HCT116 (cell line): ENCODE data around the gene BPIFB6. TPM values are rescaled to one million over a fixed set of nuclear protein-coding genes. Genes with fewer than 3 reads are reported as not detected.

ENCODE experiments used
- ATAC-seq: fragments of 200-7000 bp; cut with Tn5 transposase; 2 replicates; pipeline ENCODE4 v1.9.1; 2020; ENCODE audit warnings: mild to moderate bottlenecking, moderate library complexity
- BruUV-seq: library from RNA; stranded (reverse); fragments of 400-500 nt; replicated peaks from 2 replicates; lab custom pipeline; 2021; lab: Mats Ljungman, UMichigan
- CTCF ChIA-PET: fragments of 300-600 bp; sonication (Branson Sonifier 250); formaldehyde crosslinking; loops from one replicate; lab custom pipeline; 2021; ENCODE audit warnings: antibody characterized with exemption; lab: Charles Lee
- POLR2A ChIA-PET: fragments of 300-600, 350-600 bp; sonication (Branson Sonifier 250); formaldehyde crosslinking; loops from one replicate; lab custom pipeline; 2021; ENCODE audit warnings: antibody characterized with exemption; lab: Charles Lee
- RAD21 ChIA-PET, 2 experiments: fragments of 300-600 bp; sonication (Branson Sonifier 250); formaldehyde crosslinking; loops; one replicate each; lab custom pipeline; 2023; ENCODE audit warnings: low total read pairs in 2 of 2; ENCODE audit not compliant: uncharacterized antibody in 2 of 2, unreplicated experiment in 2 of 2, low non-redundant PET in 1 of 2; lab: Charles Lee
- DNase-seq: peaks from one replicate; pipeline ENCODE4 v3.0.0-alpha.2; 2010; ENCODE audit warnings: low read depth, low spot score
- H2AFZ ChIP-seq: fragments of 200-600 bp; shearing (Covaris generic), sonication (generic); 2 replicates; pipeline ENCODE4 v1.6.1; 2017; ENCODE audit warnings: low read depth, mixed run types, mixed read lengths, antibody characterized with exemption, low read length; ENCODE audit not compliant: poor library complexity, severe bottlenecking
- H3K27ac ChIP-seq: 2 replicates; pipeline ENCODE4 v1.5.1; 2012; ENCODE audit warnings: low read depth, low read length
- H3K27me3 ChIP-seq: fragments of 200-600 bp; sonication (generic); 2 replicates; pipeline ENCODE4 v1.6.1; 2016; ENCODE audit warnings: mixed run types, low read length, mixed read lengths; ENCODE audit not compliant: insufficient read depth
- H3K36me3 ChIP-seq, 2 experiments: fragments of 200-500 bp in 1 of 2; fragments of 200-600 bp in 1 of 2; sonication (Bioruptor generic) in 1 of 2; sonication (generic) in 1 of 2; 2 replicates each; pipeline versions ENCODE4 v1.5.1 to v1.6.1; 2014 to 2016; ENCODE audit warnings: low read length in 2 of 2, inconsistent platforms in 1 of 2, mixed read lengths in 1 of 2, mixed run types in 1 of 2; ENCODE audit not compliant: insufficient read depth in 2 of 2, control insufficient read depth in 1 of 2
- H3K4me1 ChIP-seq, 2 experiments: fragments of 200-600 bp in 1 of 2; sonication (generic) in 1 of 2; 2 replicates each; pipeline versions ENCODE4 v1.5.1 to v1.6.1; 2012 to 2017; ENCODE audit warnings: low read length in 2 of 2, inconsistent platforms in 1 of 2, mild to moderate bottlenecking in 1 of 2, mixed read lengths in 1 of 2, mixed run types in 1 of 2, moderate library complexity in 1 of 2; ENCODE audit not compliant: insufficient read depth in 2 of 2, control insufficient read depth in 1 of 2
- H3K4me2 ChIP-seq: fragments of 200-600 bp; sonication (generic); 2 replicates; pipeline ENCODE4 v1.6.1; 2017; ENCODE audit warnings: mixed run types, low read length, mixed read lengths
- H3K4me3 ChIP-seq, 2 experiments: fragments of 200-600 bp in 1 of 2; sonication (generic) in 1 of 2; replicated peaks in 1 of 2; 2 replicates each; pipeline ENCODE4 v1.5.1; 2011 to 2016; ENCODE audit warnings: low read length in 2 of 2, control low read depth in 1 of 2, low read depth in 1 of 2, mild to moderate bottlenecking in 1 of 2, mixed read lengths in 1 of 2, mixed run types in 1 of 2
- H3K79me2 ChIP-seq: fragments of 200-600 bp; sonication (generic); 2 replicates; pipeline ENCODE4 v1.6.1; 2017; ENCODE audit warnings: mild to moderate bottlenecking, mixed run types, low read length, moderate library complexity, mixed read lengths; ENCODE audit not compliant: insufficient read depth
- H3K9ac ChIP-seq: fragments of 200-600 bp; sonication (generic); 2 replicates; pipeline ENCODE4 v1.6.1; 2016; ENCODE audit warnings: low read length, mixed read lengths
- H3K9me2 ChIP-seq: fragments of 200-600 bp; sonication (generic), shearing (Covaris generic); 2 replicates; pipeline ENCODE4 v1.6.1; 2017; ENCODE audit warnings: mixed run types, mild to moderate bottlenecking, moderate library complexity; ENCODE audit not compliant: insufficient read depth
- H3K9me3 ChIP-seq, 2 experiments: fragments of 200-500 bp in 1 of 2; fragments of 200-600 bp in 1 of 2; sonication (Bioruptor generic) in 1 of 2; sonication (generic) in 1 of 2; 2 replicates each; pipeline ENCODE4 v1.6.1; 2014 to 2017; ENCODE audit warnings: low read length in 2 of 2, mixed read lengths in 2 of 2, inconsistent platforms in 1 of 2, low read depth in 1 of 2, mild to moderate bottlenecking in 1 of 2, mixed run types in 1 of 2, moderate library complexity in 1 of 2; ENCODE audit not compliant: control insufficient read depth in 1 of 2, insufficient read depth in 1 of 2
- H4K20me1 ChIP-seq: fragments of 200-600 bp; sonication (generic), shearing (Covaris generic); 2 replicates; pipeline ENCODE4 v1.6.1; 2017; ENCODE audit warnings: mixed run types, mild to moderate bottlenecking, moderate library complexity; ENCODE audit not compliant: insufficient read depth
- CEBPB ChIP-seq: IDR thresholded peaks from 2 replicates; pipeline ENCODE4 v1.6.1; 2012; ENCODE audit warnings: low read depth
- EGR1 ChIP-seq: IDR thresholded peaks from 2 replicates; pipeline ENCODE4 v1.6.1; 2012; ENCODE audit warnings: low read depth
- EZH2 ChIP-seq: fragments of 200-600 bp; sonication (generic); IDR thresholded peaks from 2 replicates; pipeline ENCODE4 v1.6.1; 2017; ENCODE audit warnings: antibody characterized with exemption, mixed run types
- EZH2phosphoT487 ChIP-seq: fragments of 200-600 bp; IDR thresholded peaks from 2 replicates; pipeline ENCODE4 v1.6.1; 2018; ENCODE audit warnings: antibody characterized with exemption, borderline replicate concordance
- POLR2A ChIP-seq: IDR thresholded peaks from 2 replicates; pipeline ENCODE4 v1.7.0; 2011; ENCODE audit warnings: borderline replicate concordance; ENCODE audit not compliant: insufficient read depth, insufficient read length; ENCODE audit errors: extremely low read depth
- SIN3A ChIP-seq: IDR thresholded peaks from 2 replicates; pipeline ENCODE4 v1.6.1; 2012; ENCODE audit warnings: low read depth
- TCF7L2 ChIP-seq: IDR thresholded peaks from 2 replicates; pipeline ENCODE4 v1.7.0; 2011; ENCODE audit warnings: borderline replicate concordance, inconsistent platforms; ENCODE audit not compliant: insufficient read depth, insufficient read length; ENCODE audit errors: extremely low read depth
- ZNF274 ChIP-seq: fragments of 200-500 bp; sonication (Bioruptor generic); IDR thresholded peaks from 2 replicates; pipeline ENCODE4 v1.6.1; 2014; ENCODE audit warnings: mild to moderate bottlenecking, low read depth, low read length, inconsistent platforms
- intact Hi-C: fragments of 100-400 bp; cut with micrococcal nuclease; formaldehyde crosslinking; loops from 2 replicates; pipeline ENCODE4 v1.10.0; 2022
- total RNA-seq: library from RNA; stranded (reverse); gene quantifications from one replicate; pipeline ENCODE4 v1.2.1, GENCODE V29; 2021; ENCODE audit not compliant: unreplicated experiment
- TF ChIP-seq, protein P1 (sequence below): IDR thresholded peaks from 2 replicates; pipeline ENCODE4 v1.6.1; 2012
- TF ChIP-seq, protein P2 (sequence below): IDR thresholded peaks from 2 replicates; pipeline ENCODE4 v1.6.1; 2012
- TF ChIP-seq, protein P3 (sequence below): IDR thresholded peaks from 2 replicates; pipeline ENCODE4 v1.6.1; 2012; ENCODE audit warnings: low read depth
- TF ChIP-seq, protein P4 (sequence below), 3 experiments: fragments of 200-600 bp in 1 of 3; sonication (generic) in 1 of 3; IDR thresholded peaks in 2 of 3; conservative IDR thresholded peaks in 1 of 3; 2 replicates each; pipeline ENCODE4 v1.5.1; 2012 to 2017; ENCODE audit warnings: low read depth in 2 of 3, low read length in 2 of 3, antibody characterized with exemption in 1 of 3, borderline replicate concordance in 1 of 3, control low read depth in 1 of 3, mild to moderate bottlenecking in 1 of 3, mixed read lengths in 1 of 3, mixed run types in 1 of 3, moderate library complexity in 1 of 3; ENCODE audit not compliant: insufficient read depth in 1 of 3

BPIFB6 gene
- total RNA-seq, 1 experiment from 2014 or later: not detected

DNA sequence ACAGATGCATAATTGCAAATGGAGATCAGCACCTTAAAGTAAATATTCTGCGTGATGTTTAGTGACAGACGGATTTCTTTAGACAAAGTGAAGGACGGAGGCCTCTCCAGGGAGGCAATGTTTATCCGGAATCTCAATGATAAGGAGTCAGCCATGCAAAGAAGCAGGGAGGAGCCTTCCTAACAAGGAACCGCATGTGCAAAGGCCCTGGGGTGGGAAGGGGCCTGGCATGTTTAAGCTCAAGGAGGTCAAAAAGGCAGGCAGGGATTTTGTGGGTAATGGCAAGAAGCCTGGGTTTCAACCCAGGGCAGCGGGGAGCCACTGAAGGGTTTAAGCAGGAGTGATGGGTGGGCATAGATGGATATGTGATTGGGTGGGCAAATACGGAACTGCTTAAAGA lies 22.9 kb downstream of the BPIFB6 start:
- Histone ChIP-seq H3K9me3 (no peaks in the 10 kb centered on the region), H2AFZ (no peak overlapping the region), H3K9ac (no peak overlapping the region), H3K4me2 (no peak overlapping the region), H3K36me3 (no peaks in the 10 kb centered on the region), H3K4me3 (no peak overlapping the region), H3K79me2 (no peaks in the 10 kb centered on the region), H4K20me1 (no peaks in the 10 kb centered on the region), H3K9me2 (no peaks in the 10 kb centered on the region), H3K4me1 (no peaks in the 10 kb centered on the region), H3K27me3 (no peaks in the 10 kb centered on the region), H3K27ac (no peak overlapping the region)
- POLR2A ChIA-PET: no interaction called here
- BruUV-seq: no TSS peak
- TF ChIP-seq EZH2 (no peak), EGR1 (no peak), SIN3A (no peak), TCF7L2 (no peak), EZH2phosphoT487 (no peak)
- TF ChIP-seq, protein P1, sequence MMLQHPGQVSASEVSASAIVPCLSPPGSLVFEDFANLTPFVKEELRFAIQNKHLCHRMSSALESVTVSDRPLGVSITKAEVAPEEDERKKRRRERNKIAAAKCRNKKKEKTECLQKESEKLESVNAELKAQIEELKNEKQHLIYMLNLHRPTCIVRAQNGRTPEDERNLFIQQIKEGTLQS: no peak
- intact Hi-C loops: no loop called here
- CTCF ChIA-PET: no interaction called here
- no peak for DNase-seq
- RAD21 ChIA-PET: no interaction called here
- no peak for ATAC-seq

DNA sequence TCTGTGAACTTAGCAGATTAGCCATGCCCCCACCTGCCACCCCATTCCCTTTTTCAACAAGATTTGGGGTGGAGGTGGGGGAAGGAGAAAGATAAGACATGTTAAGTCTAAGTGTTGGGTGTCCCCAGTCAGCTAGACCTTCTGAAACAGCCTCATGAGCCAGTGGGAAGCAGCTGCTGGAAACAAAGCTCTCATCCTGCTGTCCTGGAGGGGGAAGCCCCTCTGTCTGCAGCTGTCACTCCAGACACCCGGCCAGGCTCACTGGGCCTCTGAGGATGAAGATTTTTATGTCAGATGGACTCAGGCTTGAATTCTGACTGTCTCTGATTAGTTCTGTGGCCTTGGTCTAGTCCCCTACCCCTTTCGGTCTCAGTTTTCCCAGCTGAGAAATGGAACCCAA lies 23.3 kb downstream of the BPIFB6 start:
- H3K4me2 ChIP-seq: no peak overlapping the region
- H3K4me1 ChIP-seq: no peaks in the 10 kb centered on the region
- intact Hi-C loops: no loop called here
- no peaks in the 10 kb centered on the region for H3K36me3 ChIP-seq
- H3K9me2 ChIP-seq: no peaks in the 10 kb centered on the region
- H3K27me3 ChIP-seq: no peaks in the 10 kb centered on the region
- no TSS peak for BruUV-seq
- ChIA-PET RAD21 (no interaction called here), CTCF (no interaction called here), POLR2A (no interaction called here)
- ATAC-seq (no peak), DNase-seq (no peak)
- TF ChIP-seq ZNF274: no peak
- no peak for TF ChIP-seq CEBPB
- TF ChIP-seq, protein P2, sequence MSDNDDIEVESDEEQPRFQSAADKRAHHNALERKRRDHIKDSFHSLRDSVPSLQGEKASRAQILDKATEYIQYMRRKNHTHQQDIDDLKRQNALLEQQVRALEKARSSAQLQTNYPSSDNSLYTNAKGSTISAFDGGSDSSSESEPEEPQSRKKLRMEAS: no peak
- no peak for TF ChIP-seq POLR2A
- TF ChIP-seq, protein P3, sequence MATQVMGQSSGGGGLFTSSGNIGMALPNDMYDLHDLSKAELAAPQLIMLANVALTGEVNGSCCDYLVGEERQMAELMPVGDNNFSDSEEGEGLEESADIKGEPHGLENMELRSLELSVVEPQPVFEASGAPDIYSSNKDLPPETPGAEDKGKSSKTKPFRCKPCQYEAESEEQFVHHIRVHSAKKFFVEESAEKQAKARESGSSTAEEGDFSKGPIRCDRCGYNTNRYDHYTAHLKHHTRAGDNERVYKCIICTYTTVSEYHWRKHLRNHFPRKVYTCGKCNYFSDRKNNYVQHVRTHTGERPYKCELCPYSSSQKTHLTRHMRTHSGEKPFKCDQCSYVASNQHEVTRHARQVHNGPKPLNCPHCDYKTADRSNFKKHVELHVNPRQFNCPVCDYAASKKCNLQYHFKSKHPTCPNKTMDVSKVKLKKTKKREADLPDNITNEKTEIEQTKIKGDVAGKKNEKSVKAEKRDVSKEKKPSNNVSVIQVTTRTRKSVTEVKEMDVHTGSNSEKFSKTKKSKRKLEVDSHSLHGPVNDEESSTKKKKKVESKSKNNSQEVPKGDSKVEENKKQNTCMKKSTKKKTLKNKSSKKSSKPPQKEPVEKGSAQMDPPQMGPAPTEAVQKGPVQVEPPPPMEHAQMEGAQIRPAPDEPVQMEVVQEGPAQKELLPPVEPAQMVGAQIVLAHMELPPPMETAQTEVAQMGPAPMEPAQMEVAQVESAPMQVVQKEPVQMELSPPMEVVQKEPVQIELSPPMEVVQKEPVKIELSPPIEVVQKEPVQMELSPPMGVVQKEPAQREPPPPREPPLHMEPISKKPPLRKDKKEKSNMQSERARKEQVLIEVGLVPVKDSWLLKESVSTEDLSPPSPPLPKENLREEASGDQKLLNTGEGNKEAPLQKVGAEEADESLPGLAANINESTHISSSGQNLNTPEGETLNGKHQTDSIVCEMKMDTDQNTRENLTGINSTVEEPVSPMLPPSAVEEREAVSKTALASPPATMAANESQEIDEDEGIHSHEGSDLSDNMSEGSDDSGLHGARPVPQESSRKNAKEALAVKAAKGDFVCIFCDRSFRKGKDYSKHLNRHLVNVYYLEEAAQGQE: no peak
- TF ChIP-seq, protein P4, sequence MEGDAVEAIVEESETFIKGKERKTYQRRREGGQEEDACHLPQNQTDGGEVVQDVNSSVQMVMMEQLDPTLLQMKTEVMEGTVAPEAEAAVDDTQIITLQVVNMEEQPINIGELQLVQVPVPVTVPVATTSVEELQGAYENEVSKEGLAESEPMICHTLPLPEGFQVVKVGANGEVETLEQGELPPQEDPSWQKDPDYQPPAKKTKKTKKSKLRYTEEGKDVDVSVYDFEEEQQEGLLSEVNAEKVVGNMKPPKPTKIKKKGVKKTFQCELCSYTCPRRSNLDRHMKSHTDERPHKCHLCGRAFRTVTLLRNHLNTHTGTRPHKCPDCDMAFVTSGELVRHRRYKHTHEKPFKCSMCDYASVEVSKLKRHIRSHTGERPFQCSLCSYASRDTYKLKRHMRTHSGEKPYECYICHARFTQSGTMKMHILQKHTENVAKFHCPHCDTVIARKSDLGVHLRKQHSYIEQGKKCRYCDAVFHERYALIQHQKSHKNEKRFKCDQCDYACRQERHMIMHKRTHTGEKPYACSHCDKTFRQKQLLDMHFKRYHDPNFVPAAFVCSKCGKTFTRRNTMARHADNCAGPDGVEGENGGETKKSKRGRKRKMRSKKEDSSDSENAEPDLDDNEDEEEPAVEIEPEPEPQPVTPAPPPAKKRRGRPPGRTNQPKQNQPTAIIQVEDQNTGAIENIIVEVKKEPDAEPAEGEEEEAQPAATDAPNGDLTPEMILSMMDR (IDR thresholded peaks at IDR 0.05 in 2 of 3, conservative IDR thresholded peaks at IDR 0.05 in 1 of 3; ENCODE audit: borderline replicate concordance in 1 of 3, insufficient read depth in 1 of 3, low read depth in 2 of 3, low read length in 2 of 3): no peak
- no peak for TF ChIP-seq EGR1
- H3K4me3 ChIP-seq: no peak overlapping the region
- no peak overlapping the region for H3K9ac ChIP-seq
- H3K79me2 ChIP-seq: no peaks in the 10 kb centered on the region
- H3K9me3 ChIP-seq: no peaks in the 10 kb centered on the region
- H2AFZ ChIP-seq: no peak overlapping the region
- no peaks in the 10 kb centered on the region for H4K20me1 ChIP-seq
- no peak overlapping the region for H3K27ac ChIP-seq
